Stomach smooth muscle (tissue), 2 donors: ENCODE measurements around the gene CAPN13.

Experiments used
- H3K27ac ChIP-seq: one replicate; pipeline ENCODE4 v1.7.0; 2013; ENCODE audit warnings: mild to moderate bottlenecking, low read length, inconsistent platforms
- H3K27me3 ChIP-seq, 2 donors: one replicate each; pipeline ENCODE4 v1.7.0; 2013; ENCODE audit warnings: low read length in 2 of 2; ENCODE audit not compliant: insufficient read depth in 2 of 2, control insufficient read depth in 1 of 2
- H3K36me3 ChIP-seq, 2 donors: one replicate each; pipeline ENCODE4 v1.7.0; 2013; ENCODE audit warnings: low read length in 2 of 2; ENCODE audit not compliant: control insufficient read depth in 2 of 2, insufficient read depth in 2 of 2
- H3K4me1 ChIP-seq: one replicate; pipeline ENCODE4 v1.7.0; 2013; ENCODE audit warnings: low read length; ENCODE audit not compliant: control insufficient read depth, insufficient read depth
- H3K4me3 ChIP-seq, 2 donors: one replicate each; pipeline ENCODE4 v1.7.0; 2013; ENCODE audit warnings: low read length in 2 of 2
- H3K9ac ChIP-seq, 2 donors: one replicate each; pipeline ENCODE4 v1.7.0; 2013; ENCODE audit warnings: low read length in 2 of 2, mild to moderate bottlenecking in 1 of 2
- H3K9me3 ChIP-seq, 2 donors: one replicate each; pipeline ENCODE4 v1.7.0; 2013; ENCODE audit warnings: low read length in 2 of 2; ENCODE audit not compliant: control insufficient read depth in 2 of 2
- donor health status: healthy.
- donor health status: Pancreatic carcinoma.

Gene CAPN13

DNA sequence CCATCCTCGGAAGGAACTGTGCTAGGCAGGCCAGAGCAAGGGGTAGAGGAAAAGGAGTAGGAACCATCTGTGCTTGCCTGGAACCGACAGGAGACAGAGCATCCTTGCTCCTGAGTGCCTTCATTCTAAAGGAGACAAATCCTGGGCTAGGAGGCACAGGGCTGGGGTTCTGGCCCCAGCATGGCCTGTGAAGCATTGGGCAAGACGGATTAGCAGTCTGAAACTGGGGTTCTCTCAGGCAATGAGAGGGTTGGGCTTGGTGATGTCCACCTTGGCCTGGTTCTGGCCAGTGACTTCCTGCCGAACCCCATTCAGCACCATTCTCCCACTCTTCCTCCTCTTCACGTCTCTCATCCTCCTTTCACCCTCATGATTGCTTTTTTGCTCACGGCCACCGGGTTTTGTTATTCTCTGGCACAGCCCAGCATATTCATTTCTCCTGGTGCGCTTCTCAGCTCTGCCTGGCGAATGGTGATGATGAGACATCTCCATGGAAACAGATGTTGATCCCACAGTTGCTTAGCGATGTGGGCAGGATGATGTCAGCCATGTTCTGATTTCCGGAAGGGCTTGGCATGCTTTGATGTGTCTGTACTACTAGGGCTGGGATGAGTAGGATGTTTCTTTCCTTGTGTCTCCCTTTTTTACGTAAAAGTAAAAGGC, 127.7 kb downstream of the CAPN13 start:
- Histone ChIP-seq H3K9me3 (no peaks in the 10 kb centered on the region), H3K4me1 (no peaks in the 10 kb centered on the region), H3K27me3 (no peaks in the 10 kb centered on the region), H3K27ac (no peak overlapping the region), H3K4me3 (no peak overlapping the region), H3K9ac (no peak overlapping the region), H3K36me3 (no peaks in the 10 kb centered on the region)

DNA sequence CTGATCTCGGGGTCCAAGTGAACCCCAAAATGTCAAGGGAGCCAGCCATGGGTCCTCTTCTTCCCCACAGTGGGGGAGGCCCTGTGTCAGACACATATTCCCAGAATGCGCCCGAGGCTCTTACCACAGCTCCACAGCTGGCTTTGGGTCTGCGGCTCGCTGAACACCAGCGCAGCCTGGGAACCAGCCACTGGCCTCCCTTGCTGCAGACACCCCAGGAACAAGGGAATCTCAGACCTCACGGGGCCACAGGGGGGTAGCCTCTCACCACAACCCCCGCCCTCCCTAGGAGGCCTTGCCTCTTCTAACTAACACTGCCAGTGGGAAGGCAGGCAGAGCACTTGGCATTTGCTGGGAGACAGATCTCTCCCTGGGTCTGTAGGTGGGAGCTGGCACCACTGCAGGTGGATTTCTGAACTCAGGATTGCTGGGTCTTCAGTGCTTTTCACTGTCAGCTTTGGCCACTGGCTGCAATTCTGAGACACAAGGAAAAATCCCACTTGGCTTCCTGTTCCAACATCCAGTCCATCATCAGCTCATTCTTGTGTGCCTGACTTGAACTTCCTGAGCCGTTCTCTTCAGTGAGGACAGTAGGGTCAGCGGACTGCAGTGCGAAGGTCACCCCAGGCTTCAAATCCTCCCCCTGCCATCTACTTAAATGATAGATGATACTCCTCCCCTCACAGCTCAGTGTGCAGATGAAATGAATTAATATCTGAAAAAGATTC, 128.7 kb downstream of the CAPN13 start:
- no peak overlapping the region for H3K4me3 ChIP-seq
- H3K27me3 ChIP-seq: no peaks in the 10 kb centered on the region
- H3K4me1 ChIP-seq: no peaks in the 10 kb centered on the region
- H3K9ac ChIP-seq: no peak overlapping the region
- no peaks in the 10 kb centered on the region for H3K36me3 ChIP-seq
- no peak overlapping the region for H3K27ac ChIP-seq
- no peaks in the 10 kb centered on the region for H3K9me3 ChIP-seq

DNA sequence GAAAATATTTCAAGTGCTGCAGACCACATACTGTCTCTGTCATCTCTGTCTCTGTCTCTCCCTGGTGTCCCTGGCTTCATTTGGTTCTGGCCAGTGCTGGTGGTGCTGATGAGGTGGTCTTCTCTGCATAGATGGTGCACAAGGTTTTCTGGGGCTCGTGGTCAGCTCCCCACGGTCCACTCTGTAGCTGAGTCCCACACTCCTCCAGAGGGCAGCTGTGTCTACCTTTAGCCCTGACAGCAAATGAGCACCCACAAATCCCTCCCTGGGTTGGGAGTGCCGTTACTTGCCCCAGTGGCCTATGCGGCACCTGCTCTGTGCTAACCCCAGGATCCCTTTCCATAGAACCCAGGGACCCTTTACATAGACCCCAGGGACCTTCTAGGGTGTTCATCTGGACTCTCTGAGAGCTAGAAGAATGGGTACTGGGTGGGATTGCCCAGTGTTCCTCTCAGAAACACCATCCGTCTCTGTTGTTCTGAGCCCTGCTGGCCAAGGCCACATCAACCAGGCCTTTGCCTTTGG, 129.3 kb downstream of the CAPN13 start:
- Histone ChIP-seq H3K4me3 (no peak overlapping the region), H3K9ac (no peak overlapping the region), H3K27me3 (no peaks in the 10 kb centered on the region), H3K36me3 (no peaks in the 10 kb centered on the region), H3K4me1 (no peaks in the 10 kb centered on the region), H3K27ac (no peak overlapping the region), H3K9me3 (no peaks in the 10 kb centered on the region)

DNA sequence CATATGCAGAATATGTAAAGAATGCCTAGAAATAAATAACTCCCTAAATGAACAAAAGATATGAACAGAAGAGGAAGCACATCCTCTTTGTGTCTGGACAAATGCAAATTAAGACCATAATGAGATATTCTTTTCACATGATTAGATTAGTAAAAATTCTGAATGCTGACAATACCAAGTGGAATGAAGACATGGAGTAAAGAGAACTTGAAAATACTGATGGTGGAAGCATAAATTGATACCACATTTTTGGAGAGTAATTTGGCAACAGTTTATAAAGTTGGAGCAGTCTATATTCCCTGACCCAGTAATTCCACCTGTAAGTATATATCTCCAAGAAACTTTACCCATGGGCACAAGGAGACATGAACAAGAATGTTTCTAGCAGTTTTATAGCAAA, 130.0 kb downstream of the CAPN13 start:
- H3K27ac ChIP-seq: no peak overlapping the region
- no peaks in the 10 kb centered on the region for H3K36me3 ChIP-seq
- H3K27me3 ChIP-seq: no peaks in the 10 kb centered on the region
- H3K4me1 ChIP-seq: no peaks in the 10 kb centered on the region
- H3K9ac ChIP-seq: no peak overlapping the region
- no peak overlapping the region for H3K4me3 ChIP-seq
- no peaks in the 10 kb centered on the region for H3K9me3 ChIP-seq

- Histone ChIP-seq H3K4me1 (no peaks in the 10 kb centered on the region), H3K9me3 (no peaks in the 10 kb centered on the region), H3K27ac (no peak overlapping the region), H3K9ac (no peak overlapping the region), H3K4me3 (no peak overlapping the region), H3K36me3 (no peaks in the 10 kb centered on the region), H3K27me3 (no peaks in the 10 kb centered on the region)
Observed at GRCh38 chr2:30675758-30676157, 131.5 kb downstream of the CAPN13 start.

GRCh38 chr2:30673127-30673526, 134.1 kb downstream of the CAPN13 start:
- Histone ChIP-seq H3K27ac (no peak overlapping the region), H3K9ac (no peak overlapping the region), H3K27me3 (no peaks in the 10 kb centered on the region), H3K36me3 (no peaks in the 10 kb centered on the region), H3K4me3 (no peak overlapping the region), H3K4me1 (no peaks in the 10 kb centered on the region), H3K9me3 (peaks cover 0 to 3% of the 10 kb centered on the region in 2 donors)
